NCI-H2196 (cell line): ENCODE measurements around the gene BTN3A1.
"Not testable (repeated sequence)": the region's sequence is repeated elsewhere in the genome, so short reads cannot be mapped to it uniquely, and the experiment has no call there.

Source experiments
- DNase-seq: peaks from one replicate; lab custom pipeline; 2025; ENCODE audit not compliant: unreplicated experiment; lab: John Stamatoyannopoulos, UW

The BTN3A1 gene

DNA sequence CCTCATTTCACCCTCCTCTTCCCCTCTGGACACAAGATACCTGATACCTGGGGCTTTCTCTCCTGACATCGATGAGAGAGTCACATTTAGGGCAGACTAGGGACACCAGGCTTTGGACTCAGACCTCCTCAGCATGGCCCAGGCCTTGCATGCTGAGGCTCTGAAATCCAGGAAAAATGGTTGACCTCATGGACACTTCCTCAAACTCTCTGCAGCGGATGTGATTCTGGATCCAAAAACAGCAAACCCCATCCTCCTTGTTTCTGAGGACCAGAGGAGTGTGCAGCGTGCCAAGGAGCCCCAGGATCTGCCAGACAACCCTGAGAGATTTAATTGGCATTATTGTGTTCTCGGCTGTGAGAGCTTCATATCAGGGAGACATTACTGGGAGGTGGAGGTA is 10.9 kb downstream of the BTN3A1 start:
- DNase-seq, result no peak

GRCh38 chr6:26414281-26414680 is 12.2 kb downstream of the BTN3A1 start:
- DNase-seq, result no peak

DNA sequence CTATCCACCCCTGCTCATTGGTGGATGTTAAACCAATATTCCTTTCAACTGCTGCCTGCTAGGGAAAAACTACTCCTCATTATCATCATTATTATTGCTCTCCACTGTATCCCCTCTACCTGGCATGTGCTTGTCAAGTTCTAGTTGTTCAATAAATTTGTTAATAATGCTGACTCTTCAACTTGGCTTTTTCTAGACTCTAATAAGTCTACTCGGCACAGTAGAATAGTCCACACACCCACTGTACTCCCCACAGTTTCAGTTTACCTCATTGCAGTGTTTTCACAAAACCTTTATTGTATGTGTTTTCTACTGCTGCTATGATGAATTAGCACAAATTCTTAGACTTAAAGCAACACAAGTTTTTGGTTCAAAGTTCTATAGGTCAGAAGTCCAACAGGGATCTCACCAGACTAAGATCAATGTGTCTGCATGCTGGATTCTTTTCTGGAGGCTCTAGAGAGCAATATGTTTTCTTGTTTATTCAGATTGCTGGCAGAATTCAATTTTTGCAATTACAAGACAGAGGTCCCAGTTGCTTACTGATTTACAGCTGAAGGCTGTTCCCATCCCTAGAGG is 13.1 kb downstream of the BTN3A1 start:
- DNase-seq, result no peak

- DNase-seq, result no peak
Observed at GRCh38 chr6:26415791-26416190, 13.7 kb downstream of the BTN3A1 start.

- no peak for DNase-seq
Observed at GRCh38 chr6:26416288-26416687, 14.2 kb downstream of the BTN3A1 start.

DNA sequence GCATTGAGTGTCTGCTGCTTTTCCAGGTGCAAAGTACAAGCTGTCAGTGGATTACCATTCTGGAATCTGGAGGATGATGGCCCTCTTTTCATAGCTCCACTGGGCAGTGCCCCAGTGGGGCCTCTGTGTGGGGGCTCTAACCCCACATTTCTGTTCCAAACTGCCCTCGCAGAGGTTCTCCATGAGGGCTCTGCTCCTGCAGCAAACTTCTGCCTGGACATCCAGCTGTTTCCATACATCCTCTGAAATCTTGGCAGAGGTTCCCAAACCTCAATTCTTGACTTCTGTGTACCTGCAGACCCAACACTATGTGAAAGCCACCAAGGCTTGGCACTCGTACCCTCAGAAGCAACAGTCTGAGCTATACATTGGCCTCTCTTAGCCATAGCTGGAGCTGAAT is 16.0 kb downstream of the BTN3A1 start:
- not testable (repeated sequence) for DNase-seq

GRCh38 chr6:26418795-26419194 is 16.7 kb downstream of the BTN3A1 start:
- DNase-seq, result not testable (repeated sequence)

DNA sequence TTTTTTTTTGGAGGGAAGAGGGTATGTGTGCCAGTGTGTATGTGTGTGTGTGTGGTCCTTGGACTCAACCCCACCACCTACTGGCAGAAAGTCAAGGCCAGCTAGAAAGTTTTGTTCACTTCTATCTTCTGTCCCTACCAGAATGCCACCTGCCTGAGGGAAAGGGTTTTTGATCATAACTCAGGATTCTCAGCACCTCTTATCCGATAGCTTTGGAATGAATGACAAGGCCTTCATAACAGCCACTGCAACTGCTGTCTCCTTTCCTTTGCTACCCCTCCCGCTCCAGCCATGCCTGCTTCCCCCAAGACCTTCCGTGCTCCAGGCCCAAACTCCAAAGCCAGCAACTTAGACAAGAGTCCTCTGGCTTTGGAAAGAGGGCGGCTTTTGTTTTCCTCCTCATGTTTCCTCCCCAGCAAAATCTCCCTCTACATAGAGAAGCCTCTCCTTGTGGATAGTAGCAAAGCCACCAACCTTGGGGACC is 18.7 kb downstream of the BTN3A1 start:
- no peak for DNase-seq

DNA sequence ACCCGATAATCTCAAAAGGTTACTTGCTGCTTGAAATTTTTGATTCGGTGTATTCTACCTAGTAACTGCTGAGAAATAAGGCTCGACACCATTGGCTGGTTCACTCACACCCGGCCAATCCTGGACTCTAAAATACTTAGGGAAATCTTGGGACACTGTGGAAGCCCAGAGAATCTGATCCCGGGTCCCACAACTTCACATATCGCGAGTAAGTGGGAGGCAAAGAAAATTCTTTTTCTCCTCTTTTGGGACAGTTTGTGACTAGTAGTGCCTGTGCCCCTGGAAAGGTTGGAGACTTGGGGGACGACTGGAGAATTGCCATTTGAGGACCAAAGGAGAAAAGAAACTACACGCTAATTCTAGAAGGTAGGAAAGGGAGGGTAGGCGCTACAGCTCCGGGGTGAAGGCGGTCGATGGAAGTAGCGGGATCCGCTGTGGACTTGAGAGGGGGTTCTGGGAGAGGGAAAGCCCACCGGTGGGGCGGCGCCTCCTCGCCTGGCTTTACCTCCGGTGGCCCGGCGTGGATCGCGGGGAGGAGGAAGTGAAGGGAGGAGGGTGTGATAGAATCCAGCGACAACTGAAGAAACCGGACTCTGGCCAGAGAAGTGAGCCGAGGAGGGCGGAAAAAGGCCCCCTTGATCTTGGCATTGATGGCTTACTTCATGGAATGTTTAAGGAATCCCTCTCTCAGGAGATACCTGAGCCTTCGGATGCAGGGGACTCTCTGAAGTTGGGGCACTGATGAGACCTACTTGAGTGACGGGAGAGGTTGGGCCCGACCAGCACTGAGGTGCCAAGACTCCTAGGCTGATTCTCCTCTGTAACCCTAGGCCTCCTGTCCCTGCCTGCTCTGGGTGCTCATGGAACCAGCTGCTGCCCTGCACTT is 19.4 kb downstream of the BTN3A1 start:
- peak; percentile 72 for DNase-seq

DNA sequence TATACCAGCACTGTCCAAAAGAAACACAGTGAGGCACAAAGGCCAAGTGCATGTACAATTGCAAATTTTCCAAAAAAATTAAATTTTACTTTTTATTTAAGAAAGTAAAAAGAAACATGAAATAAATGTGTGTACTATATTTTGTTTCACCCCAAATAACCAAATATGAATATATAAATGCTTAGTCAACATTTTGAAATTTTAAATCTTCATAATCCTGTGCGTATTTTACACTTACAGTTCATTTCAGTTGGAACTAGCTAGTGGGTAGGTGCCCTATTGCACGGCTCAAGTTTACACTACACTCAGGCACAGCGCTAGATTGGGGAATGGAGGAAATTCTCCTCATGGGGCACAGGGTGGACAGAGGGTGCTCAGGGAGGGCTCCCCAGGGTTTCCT is 20.3 kb downstream of the BTN3A1 start:
- no peak for DNase-seq

GRCh38 chr6:26426691-26427450 is 24.8 kb downstream of the BTN3A1 start:
- DNase-seq, result no peak

DNA sequence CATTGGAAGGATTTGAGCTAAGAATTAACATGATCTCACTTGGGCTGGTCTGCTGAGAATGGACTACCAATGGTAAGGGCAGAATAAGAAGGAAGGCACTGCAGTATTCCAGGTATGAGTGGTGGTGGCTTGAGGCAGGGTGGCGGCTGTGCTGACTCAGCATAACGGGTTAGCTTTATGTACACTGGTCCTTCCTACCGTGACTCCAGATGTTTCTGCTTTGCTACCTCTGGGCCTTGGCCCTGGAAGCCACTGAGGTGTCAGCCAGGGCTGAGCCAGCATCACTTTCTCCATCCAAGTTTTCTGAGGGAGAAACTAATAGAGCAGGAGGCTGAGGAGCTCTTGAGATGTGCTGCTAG is 25.4 kb downstream of the BTN3A1 start:
- DNase-seq, result no peak

GRCh38 chr6:26428206-26428605 is 26.1 kb downstream of the BTN3A1 start:
- no peak for DNase-seq

- no peak for DNase-seq
Observed at GRCh38 chr6:26430787-26431186, 28.7 kb downstream of the BTN3A1 start.

- no peak for DNase-seq
Observed at GRCh38 chr6:26431258-26432172, 29.4 kb downstream of the BTN3A1 start.

GRCh38 chr6:26432627-26433201 is 30.6 kb downstream of the BTN3A1 start:
- DNase-seq, result no peak

- not testable (repeated sequence) for DNase-seq
Observed at GRCh38 chr6:26433680-26434079, 31.6 kb downstream of the BTN3A1 start.

DNA sequence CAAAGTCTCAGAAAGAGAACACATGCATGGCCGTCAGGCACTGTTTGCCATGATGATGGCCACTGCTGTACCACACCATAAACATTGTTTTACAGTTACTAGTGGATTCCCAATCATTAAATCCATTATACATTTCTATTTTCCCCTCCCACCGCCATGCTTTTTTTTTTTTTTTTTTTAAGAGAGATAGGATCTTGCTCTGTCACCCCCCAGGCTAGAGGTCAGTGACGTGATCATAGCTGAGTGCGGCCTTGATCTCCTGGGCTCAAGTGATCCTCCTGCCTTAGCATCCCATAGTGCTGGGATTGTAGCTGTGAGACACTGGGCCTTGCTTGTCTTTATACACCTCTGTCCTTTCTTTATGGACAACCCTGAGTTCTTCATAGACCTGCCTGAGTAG is 33.9 kb downstream of the BTN3A1 start:
- no peak for DNase-seq

DNA sequence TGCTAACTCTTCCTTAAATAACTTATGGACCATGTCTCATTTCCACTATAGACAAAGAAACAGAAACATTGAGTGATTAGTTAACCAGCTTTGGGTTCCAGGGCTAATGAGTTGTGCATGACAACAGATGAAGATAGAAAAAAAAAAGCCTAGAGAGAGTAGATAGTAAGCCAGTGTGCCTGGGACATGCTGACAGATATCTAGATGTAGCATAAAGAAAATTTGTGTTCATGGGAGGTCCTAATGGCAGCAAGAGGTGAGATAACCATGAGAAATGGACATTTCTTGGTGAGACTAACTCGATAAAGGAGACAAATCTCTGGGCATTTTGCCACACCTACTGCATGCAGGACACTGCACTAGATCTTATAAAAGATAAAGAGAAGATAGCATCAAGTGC is 35.5 kb downstream of the BTN3A1 start:
- DNase-seq, result no peak

GRCh38 chr6:26438000-26438399 is 35.9 kb downstream of the BTN3A1 start:
- DNase-seq, result no peak
